GM12878 (cell line): ENCODE results near the gene HLA-DRB1. TPM values are rescaled to one million over a fixed set of nuclear protein-coding genes. Genes with fewer than 3 reads are reported as not detected.

ENCODE experiments used
- ATAC-seq: fragments of 200-7000 bp; cut with Tn5 transposase; 3 replicates; pipeline ENCODE4 v1.9.1; 2020; ENCODE audit warnings: mild to moderate bottlenecking, moderate library complexity
- BruUV-seq: library from RNA; stranded (reverse); fragments of 400-500 nt; replicated peaks from 2 replicates; lab custom pipeline; 2021; lab: Mats Ljungman, UMichigan
- CTCF ChIA-PET: fragments of 300-600 bp; sonication (Branson Sonifier 250); formaldehyde crosslinking; extraction: SDS; loops from one replicate; lab custom pipeline; 2021; ENCODE audit warnings: inconsistent platforms; lab: Yijun Ruan, JAX
- POLR2A ChIA-PET: fragments of 350-600 bp; formaldehyde crosslinking; extraction: SDS; loops from one replicate; lab custom pipeline; 2021; ENCODE audit warnings: inconsistent platforms; lab: Charles Lee
- RAD21 ChIA-PET: fragments of 300-600 bp; sonication (Branson Sonifier 250); formaldehyde crosslinking; loops from one replicate; lab custom pipeline; 2023; ENCODE audit warnings: antibody characterized with exemption; ENCODE audit not compliant: unreplicated experiment; lab: Charles Lee
- SMC1A ChIA-PET: fragments of 300-600 bp; sonication (Branson Sonifier 250); formaldehyde crosslinking; loops from one replicate; lab custom pipeline; 2023; ENCODE audit not compliant: unreplicated experiment, uncharacterized antibody; lab: Charles Lee
- DNase-seq: peaks from one replicate; pipeline ENCODE4 v3.0.0-alpha.2; 2011; ENCODE audit warnings: low read depth, low spot score
- FAIRE-seq: peaks from 3 replicates; lab custom pipeline; 2011; peaks lifted over from hg19 to GRCh38; lab: Jason Lieb, UNC
- H2AFZ ChIP-seq: 2 replicates; pipeline ENCODE4 v1.6.0; 2011; ENCODE audit warnings: low read depth, low read length, control low read depth; ENCODE audit not compliant: control insufficient read depth
- H3K27ac ChIP-seq: 2 replicates; pipeline ENCODE4 v1.5.1; 2011; ENCODE audit warnings: control low read depth; ENCODE audit not compliant: control insufficient read depth, insufficient read depth
- H3K27me3 ChIP-seq, 2 experiments: replicated peaks in 1 of 2; 2 replicates each; pipeline versions ENCODE4 v1.6.0 to v1.6.1; 2011; ENCODE audit warnings: low read length in 1 of 2; ENCODE audit not compliant: control insufficient read depth in 2 of 2, insufficient read depth in 2 of 2
- H3K36me3 ChIP-seq, 2 experiments: 2 replicates each; pipeline ENCODE4 v1.5.1; 2011; ENCODE audit warnings: low read length in 1 of 2; ENCODE audit not compliant: control insufficient read depth in 2 of 2, insufficient read depth in 2 of 2
- H3K4me1 ChIP-seq: 2 replicates; pipeline ENCODE4 v1.6.1; 2011; ENCODE audit warnings: mild to moderate bottlenecking, low read length, moderate library complexity, mixed read lengths; ENCODE audit not compliant: control insufficient read depth, insufficient read depth
- H3K4me2 ChIP-seq: 2 replicates; pipeline ENCODE4 v1.6.0; 2011; ENCODE audit warnings: control low read depth; ENCODE audit not compliant: control insufficient read depth, insufficient read depth
- H3K4me3 ChIP-seq: fragments of 200-600 bp; sonication (generic); 2 replicates; pipeline ENCODE4 v1.5.1; 2016
- H3K79me2 ChIP-seq: 2 replicates; pipeline ENCODE4 v1.6.0; 2011; ENCODE audit warnings: low read length; ENCODE audit not compliant: control insufficient read depth, insufficient read depth
- H3K9ac ChIP-seq: 2 replicates; pipeline ENCODE4 v1.8.0; 2011; ENCODE audit warnings: low read length, control low read depth, mixed read lengths; ENCODE audit not compliant: control insufficient read depth, insufficient read depth
- H3K9me3 ChIP-seq: replicated peaks from 3 replicates; pipeline ENCODE4 v1.5.1; 2011; ENCODE audit warnings: mild to moderate bottlenecking, low read length; ENCODE audit not compliant: control insufficient read depth, insufficient read depth
- H4K20me1 ChIP-seq: 2 replicates; pipeline ENCODE4 v1.6.0; 2011; ENCODE audit not compliant: control insufficient read depth, insufficient read depth
- ATF2 ChIP-seq: IDR thresholded peaks from 2 replicates; pipeline ENCODE4 v1.6.1; 2012; ENCODE audit warnings: low read length, inconsistent platforms
- CEBPB ChIP-seq, 2 experiments: fragments of 150-350 bp in 1 of 2; IDR thresholded peaks; 2 replicates each; pipeline ENCODE4 v1.6.1; 2012 to 2014; ENCODE audit warnings: low read depth in 2 of 2, low read length in 2 of 2, borderline replicate concordance in 1 of 2, inconsistent platforms in 1 of 2
- CREB1 ChIP-seq: IDR thresholded peaks from 2 replicates; pipeline ENCODE4 v1.6.1; 2012; ENCODE audit warnings: low read depth, mild to moderate bottlenecking, inconsistent platforms
- E4F1 ChIP-seq: fragments of 450-650 bp; IDR thresholded peaks from 2 replicates; pipeline ENCODE4 v1.6.1; 2018; ENCODE audit warnings: borderline replicate concordance, mild to moderate bottlenecking; ENCODE audit not compliant: partially characterized antibody
- ESRRA ChIP-seq: IDR thresholded peaks from 2 replicates; pipeline ENCODE4 v1.6.1; 2012; ENCODE audit warnings: mild to moderate bottlenecking, low read length, improper control_type of control experiment
- ETV6 ChIP-seq, 2 experiments: fragments of 450-650 bp in 1 of 2; IDR thresholded peaks in 1 of 2; conservative IDR thresholded peaks in 1 of 2; 2 replicates each; pipeline ENCODE4 v1.6.1; 2014; ENCODE audit warnings: antibody characterized with exemption in 1 of 2, borderline replicate concordance in 1 of 2, low read depth in 1 of 2, mild to moderate bottlenecking in 1 of 2, moderate library complexity in 1 of 2
- IRF4 ChIP-seq: IDR thresholded peaks from 2 replicates; pipeline ENCODE4 v1.6.1; 2011; ENCODE audit warnings: low read depth, low read length
- IRF5 ChIP-seq: fragments of 450-650 bp; IDR thresholded peaks from 2 replicates; pipeline ENCODE4 v1.6.1; 2017; ENCODE audit warnings: borderline replicate concordance
- NRF1 ChIP-seq: conservative IDR thresholded peaks from 2 replicates; pipeline ENCODE4 v1.6.1; 2011; ENCODE audit warnings: mild to moderate bottlenecking, low read depth, low read length, improper control_type of control experiment
- RFX5 ChIP-seq: IDR thresholded peaks from 2 replicates; pipeline ENCODE4 v1.6.1; 2011; ENCODE audit warnings: low read depth, low read length, improper control_type of control experiment
- SPI1 ChIP-seq: IDR thresholded peaks from 2 replicates; pipeline ENCODE4 v1.6.1; 2011; ENCODE audit warnings: low read depth, mild to moderate bottlenecking, low read length, moderate library complexity, borderline replicate concordance; ENCODE audit not compliant: insufficient read depth
- SRF ChIP-seq, 2 experiments: IDR thresholded peaks; 2 replicates each; pipeline ENCODE4 v1.6.1; 2011; ENCODE audit warnings: low read depth in 2 of 2, low read length in 2 of 2, mild to moderate bottlenecking in 1 of 2, moderate library complexity in 1 of 2
- ZBED1 ChIP-seq: IDR thresholded peaks from 2 replicates; pipeline ENCODE4 v1.6.1; 2016; ENCODE audit warnings: borderline replicate concordance
- ZBTB11 ChIP-seq: fragments of 450-650 bp; formaldehyde crosslinking; IDR thresholded peaks from 2 replicates; pipeline ENCODE4 v1.5.0; 2022; ENCODE audit warnings: mild to moderate bottlenecking, missing genetic modification characterization
- ZNF384 ChIP-seq: IDR thresholded peaks from 2 replicates; pipeline ENCODE4 v1.6.1; 2012; ENCODE audit warnings: low read depth, mild to moderate bottlenecking, low read length, improper control_type of control experiment, borderline replicate concordance
- WGBS: methylation state at CpG from one replicate; pipeline ENCODE4 v1.1.6; 2016; ENCODE audit warnings: low lambda C conversion rate; ENCODE audit not compliant: insufficient replicate concordance, insufficient coverage; ENCODE audit errors: missing lambda C conversion rate; 5-methylcytosine and 5-hydroxymethylcytosine counted together
- in situ Hi-C: fragments of 300-500 bp; cut with MboI; formaldehyde crosslinking; loops from 9 replicates; pipeline ENCODE4 v1.14.3; 2018; ENCODE audit warnings: mixed read lengths
- intact Hi-C: fragments of 100-400 bp; cut with micrococcal nuclease; formaldehyde crosslinking; loops from one replicate; pipeline ENCODE4 v1.14.2; 2022; ENCODE audit not compliant: unreplicated experiment
- polyA plus RNA-seq, 11 experiments: library from polyadenylated mRNA; depleted of rRNA in 4 of 11; unstranded in 6 of 11; stranded (reverse) in 5 of 11; fragments of >200 nt; fragmentation: Nextera tagmentation in 4 of 11; fragmentation: Illumina TruSeq in 1 of 11; extraction: Ambion mirVana in 4 of 11; extraction: Trizol in 1 of 11; gene quantifications; 1 replicate in 1 of 11; 2 replicates in 10 of 11; pipeline versions ENCODE4 v1.2.1 to v1.2.3, GENCODE V29; 2011 to 2016; ENCODE audit warnings: inconsistent platforms in 2 of 11, missing spikeins in 2 of 11, low read depth in 1 of 11
- total RNA-seq, 4 experiments: library from RNA; depleted of rRNA in 3 of 4; stranded (reverse); fragments of >200 nt in 3 of 4; fragmentation: Illumina TruSeq in 1 of 4; extraction: Trizol in 1 of 4; gene quantifications; 2 replicates each; pipeline versions ENCODE4 v1.2.1 to v1.2.3, GENCODE V29; 2013 to 2021

HLA-DRB1 gene
- total and polyA plus RNA-seq, 10 of the 15 experiments (the other 5 are each of a cell fraction or from before 2014, with no cell fraction given): 312 to 1,082 (median 604) TPM

- TF ChIP-seq ETV6 (conservative IDR thresholded peaks at IDR 0.05 in 1 of 2, IDR thresholded peaks at IDR 0.05 in 1 of 2; ENCODE audit: borderline replicate concordance in 1 of 2, low read depth in 1 of 2): no peak
- TF ChIP-seq IRF4: no peak
- TF ChIP-seq ZBTB11: no peak
- TF ChIP-seq ZNF384: no peak
- no peak for TF ChIP-seq CREB1
- TF ChIP-seq CEBPB (IDR thresholded peaks at IDR 0.05; ENCODE audit: borderline replicate concordance in 1 of 2, low read depth in 2 of 2, low read length in 2 of 2): no peak
These were observed 22.7 kb downstream of the HLA-DRB1 start (continued) for GRCh38 chr6:32566957-32567356.

- ATAC-seq (no peak), DNase-seq (no peak), FAIRE-seq (no peak)
- RAD21 ChIA-PET: no interaction called here
- CTCF ChIA-PET: no interaction called here
- H3K4me3 ChIP-seq: no peak overlapping the region
- 20% methylated on average over 1 of the region's 1 CpG for WGBS
- H3K4me1 ChIP-seq: no peaks in the 10 kb centered on the region
- H3K4me2 ChIP-seq: no peak overlapping the region
- SMC1A ChIA-PET: no interaction called here
- H4K20me1 ChIP-seq: no peaks in the 10 kb centered on the region
- no peaks in the 10 kb centered on the region for H3K79me2 ChIP-seq
- H3K27ac ChIP-seq: no peak overlapping the region
- no peaks in the 10 kb centered on the region for H3K9me3 ChIP-seq
- BruUV-seq: no TSS peak
- no peak overlapping the region for H2AFZ ChIP-seq
- H3K36me3 ChIP-seq: no peaks in the 10 kb centered on the region
- no peak overlapping the region for H3K9ac ChIP-seq
- POLR2A ChIA-PET: no interaction called here
- in situ Hi-C loops (no loop called here), intact Hi-C loops (no loop called here)
- no peaks in the 10 kb centered on the region for H3K27me3 ChIP-seq
- TF ChIP-seq NRF1 (no peak), ATF2 (no peak), ZBED1 (no peak), SRF (IDR thresholded peaks at IDR 0.05; ENCODE audit: low read depth in 2 of 2, low read length in 2 of 2) (no peak), E4F1 (no peak), SPI1 (no peak), IRF5 (no peak), RFX5 (no peak), ESRRA (no peak)
These were observed 24.1 kb downstream of the HLA-DRB1 start for GRCh38 chr6:32565511-32565910.
